Upper lobe of right lung (tissue), 1 donor: ENCODE measurements around the gene TMEM178A. TPM values are rescaled to one million over a fixed set of nuclear protein-coding genes. Genes with fewer than 3 reads are reported as not detected.

Experiments used
- ATAC-seq: fragments of 200-7000 bp; cut with Tn5 transposase; one replicate; pipeline ENCODE4 v1.9.1; 2020; ENCODE audit warnings: mild to moderate bottlenecking, moderate library complexity
- DNase-seq: peaks from one replicate; pipeline ENCODE4 v3.0.0-alpha.2; 2020
- H3K27ac ChIP-seq: fragments of 200-600 bp; one replicate; pipeline ENCODE4 v1.8.0; 2022
- H3K27me3 ChIP-seq: fragments of 200-600 bp; one replicate; pipeline ENCODE4 v1.8.0; 2022; ENCODE audit warnings: mild to moderate bottlenecking
- H3K36me3 ChIP-seq: fragments of 200-600 bp; one replicate; pipeline ENCODE4 v1.8.0; 2022
- H3K4me1 ChIP-seq: fragments of 200-600 bp; one replicate; pipeline ENCODE4 v1.8.0; 2022
- H3K4me3 ChIP-seq: fragments of 200-600 bp; one replicate; pipeline ENCODE4 v1.8.0; 2022; ENCODE audit warnings: mild to moderate bottlenecking
- H3K9me3 ChIP-seq: fragments of 200-600 bp; one replicate; pipeline ENCODE4 v1.8.0; 2022
- CTCF ChIP-seq: fragments of 200-600 bp; IDR thresholded peaks from one replicate; pipeline ENCODE4 v1.8.0; 2022; ENCODE audit warnings: antibody characterized with exemption
- intact Hi-C: fragments of 100-400 bp; cut with DNase I; formaldehyde crosslinking; loops from one replicate; pipeline ENCODE4 v1.11.0; 2022
- total RNA-seq: library from RNA; stranded (reverse); fragmentation: NEBNext Ultra II Directional; extraction: Animal tissue kit (Norgen Biotek cat#: 25700); gene quantifications from one replicate; pipeline ENCODE4 v1.2.1, GENCODE V29; 2021
- donor health status: DM: no; HTN: yes; CAD: no; lungs with severe emphysema.

TMEM178A gene
- total RNA-seq, 1 donor from 2014 or later: 9.5 TPM

- Histone ChIP-seq H3K27ac (no peak overlapping the region), H3K36me3 (no peaks in the 10 kb centered on the region), H3K4me1 (no peaks in the 10 kb centered on the region), H3K4me3 (no peak overlapping the region), H3K27me3 (no peaks in the 10 kb centered on the region), H3K9me3 (no peaks in the 10 kb centered on the region)
- no peak for ATAC-seq
- intact Hi-C loops: no loop called here
- no peak for DNase-seq
- no peak for TF ChIP-seq CTCF
These were observed 22.5 kb downstream of the TMEM178A start for GRCh38 chr2:39688181-39688580.

DNA sequence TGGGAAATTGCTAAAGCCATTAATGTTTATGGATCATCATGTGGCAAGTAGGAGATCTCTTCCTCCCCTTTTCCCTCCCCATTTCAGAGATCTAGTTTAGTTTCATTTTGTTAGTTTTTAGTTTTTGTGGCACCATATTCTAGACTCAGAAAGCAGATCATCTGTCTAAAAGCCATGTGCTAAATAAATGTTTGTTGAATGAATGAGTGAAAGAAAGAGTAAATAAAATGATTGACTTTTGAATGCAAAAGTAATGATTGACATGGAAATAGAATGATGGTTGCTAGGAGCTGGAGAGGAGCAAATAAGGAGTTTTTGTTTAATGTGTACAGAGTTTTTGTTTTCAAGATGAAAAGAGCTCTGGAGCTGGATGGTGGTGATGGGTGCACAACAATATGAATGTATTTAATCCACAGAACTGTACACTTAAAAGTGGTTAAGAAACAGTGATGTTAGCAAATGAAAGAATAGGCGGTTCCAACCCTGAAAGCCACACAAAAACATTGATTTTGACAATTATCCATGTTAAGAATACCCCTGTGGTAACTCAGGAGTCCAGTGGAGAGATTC lies 23.6 kb downstream of the TMEM178A start:
- no peaks in the 10 kb centered on the region for H3K9me3 ChIP-seq
- H3K36me3 ChIP-seq: no peaks in the 10 kb centered on the region
- ATAC-seq: no peak
- H3K27me3 ChIP-seq: no peaks in the 10 kb centered on the region
- no peak overlapping the region for H3K27ac ChIP-seq
- H3K4me1 ChIP-seq: no peaks in the 10 kb centered on the region
- H3K4me3 ChIP-seq: no peak overlapping the region
- DNase-seq: no peak
- TF ChIP-seq CTCF: no peak
- intact Hi-C loops: no loop called here

- no peak overlapping the region for H3K4me3 ChIP-seq
- no peak overlapping the region for H3K27ac ChIP-seq
- ATAC-seq: no peak
- H3K27me3 ChIP-seq: no peaks in the 10 kb centered on the region
- no peaks in the 10 kb centered on the region for H3K36me3 ChIP-seq
- no peaks in the 10 kb centered on the region for H3K4me1 ChIP-seq
- DNase-seq: no peak
- intact Hi-C loops: no loop called here
- H3K9me3 ChIP-seq: no peaks in the 10 kb centered on the region
- TF ChIP-seq CTCF: no peak
These were observed 24.2 kb downstream of the TMEM178A start for GRCh38 chr2:39689876-39690275.

DNA sequence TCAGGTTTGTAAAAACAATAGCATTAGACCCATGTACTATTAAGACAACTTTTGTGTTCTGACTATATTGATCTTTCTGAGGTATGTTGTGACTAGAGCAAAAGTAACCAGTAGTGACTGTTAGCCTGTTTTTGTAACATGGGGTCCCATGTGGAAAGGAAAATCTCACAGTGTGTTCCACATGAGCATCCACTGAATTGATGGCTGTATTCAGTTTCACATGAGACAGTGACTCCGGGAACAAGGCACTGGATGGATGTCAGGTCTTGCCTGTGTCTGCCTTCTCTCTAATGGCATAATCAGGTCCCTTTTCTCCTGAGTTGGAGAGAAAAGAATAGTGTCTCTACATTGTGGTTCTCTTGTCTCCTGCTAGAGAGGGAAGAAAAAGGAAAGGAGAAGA lies 27.5 kb downstream of the TMEM178A start:
- DNase-seq: no peak
- no peak for ATAC-seq
- no peak for TF ChIP-seq CTCF
- H3K9me3 ChIP-seq: no peaks in the 10 kb centered on the region
- H3K4me1 ChIP-seq: peaks cover 9% of the 10 kb centered on the region
- H3K4me3 ChIP-seq: no peak overlapping the region
- H3K27me3 ChIP-seq: no peaks in the 10 kb centered on the region
- intact Hi-C loops: no loop called here
- no peaks in the 10 kb centered on the region for H3K36me3 ChIP-seq
- H3K27ac ChIP-seq: no peak overlapping the region

DNA sequence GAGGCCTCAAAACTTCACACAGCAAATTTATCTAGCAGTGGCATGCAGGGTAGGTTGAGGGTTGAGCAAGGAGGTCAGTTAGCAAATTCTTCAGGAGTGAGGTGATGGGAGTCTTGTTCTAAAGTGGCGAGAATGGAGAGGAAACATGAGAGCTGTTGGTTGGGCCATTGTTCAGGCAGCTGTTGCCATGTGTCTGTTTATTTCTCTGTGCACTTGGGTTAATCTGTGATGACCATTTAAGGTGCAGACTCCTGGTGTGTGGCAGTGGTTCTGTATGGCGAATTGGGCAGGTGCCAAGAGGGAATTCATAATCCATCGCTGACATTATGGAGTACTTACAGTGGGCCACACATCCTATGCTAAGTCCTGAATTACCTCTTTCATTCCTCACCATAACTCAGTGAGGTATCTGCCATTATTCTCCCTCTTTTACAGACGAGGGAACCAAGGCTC lies 30.4 kb downstream of the TMEM178A start:
- H3K4me3 ChIP-seq: no peak overlapping the region
- peak overlapping the region; percentile 24 for H3K27ac ChIP-seq
- no peak for TF ChIP-seq CTCF
- DNase-seq (no peak), ATAC-seq (peak; percentile 75)
- intact Hi-C loops: no loop called here
- H3K36me3 ChIP-seq: no peaks in the 10 kb centered on the region
- H3K9me3 ChIP-seq: peaks cover 2% of the 10 kb centered on the region
- H3K4me1 ChIP-seq: peaks cover 9% of the 10 kb centered on the region
- no peaks in the 10 kb centered on the region for H3K27me3 ChIP-seq

GRCh38 chr2:39696838-39697237 lies 31.1 kb downstream of the TMEM178A start:
- Histone ChIP-seq H3K9me3 (peaks cover 9% of the 10 kb centered on the region), H3K4me1 (peaks cover 9% of the 10 kb centered on the region), H3K36me3 (no peaks in the 10 kb centered on the region), H3K27me3 (no peaks in the 10 kb centered on the region), H3K4me3 (no peak overlapping the region), H3K27ac (peak overlapping the region; percentile 24)
- ATAC-seq (peak; percentile 40), DNase-seq (no peak)
- TF ChIP-seq CTCF: peak; percentile 31
- intact Hi-C loops: no loop called here
